NOMO-1 treated with DMSO at 0.1 percent for 48 hours (cell line): ENCODE data around the gene PON3.

Experiments used
- DNase-seq: peaks from one replicate; lab custom pipeline; 2025; ENCODE audit not compliant: unreplicated experiment; lab: John Stamatoyannopoulos, UW

Gene PON3

DNA sequence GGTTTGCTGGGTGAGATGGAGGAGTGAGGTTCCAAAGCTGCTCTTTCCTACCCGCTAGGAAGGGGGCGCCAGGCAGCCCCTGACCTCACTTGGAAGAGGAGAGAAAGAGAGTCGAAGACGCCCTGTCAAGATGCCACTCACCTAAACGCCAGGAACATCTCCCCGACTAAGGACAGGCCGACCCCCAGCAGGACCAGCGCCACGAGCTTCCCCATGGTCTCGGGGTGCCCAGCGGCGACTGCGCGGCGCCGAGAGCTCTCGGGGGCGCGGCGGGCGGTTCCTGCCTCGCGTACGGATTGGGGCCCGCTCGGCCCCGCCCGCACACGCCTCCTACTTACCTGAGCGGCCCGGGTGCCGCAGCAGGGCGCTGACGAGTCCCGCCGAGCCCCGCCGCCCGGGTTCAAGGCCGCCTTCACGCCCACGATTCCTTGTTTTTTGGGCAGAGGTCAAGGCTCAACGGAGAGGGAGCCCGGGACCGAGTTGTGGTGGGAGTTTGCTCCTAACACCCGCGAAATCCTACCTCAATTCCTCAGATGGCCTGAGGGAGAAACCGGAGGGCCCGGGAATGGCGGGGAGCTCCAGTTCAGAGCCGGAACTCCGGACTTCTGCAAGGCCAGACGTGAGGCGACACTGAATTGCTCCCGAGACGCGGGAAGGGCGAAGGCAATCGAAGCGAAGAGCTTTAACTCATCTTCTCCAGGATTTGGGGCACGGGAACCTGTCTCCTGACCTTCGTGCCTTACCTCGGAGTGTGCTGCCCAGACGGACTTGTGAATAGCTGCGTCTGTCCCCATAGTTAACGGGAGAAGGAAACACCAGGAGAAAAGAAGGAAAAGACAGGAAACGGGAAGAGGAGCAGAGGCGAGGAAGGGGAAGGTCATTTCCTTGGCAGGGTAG, at the start of gene PON3:
Gene PON3 (minus strand): TSS at position 240 of the 897 bp plus-strand sequence. CDS start 25 bp downstream, at position 215.
- DNase-seq: no peak

DNA sequence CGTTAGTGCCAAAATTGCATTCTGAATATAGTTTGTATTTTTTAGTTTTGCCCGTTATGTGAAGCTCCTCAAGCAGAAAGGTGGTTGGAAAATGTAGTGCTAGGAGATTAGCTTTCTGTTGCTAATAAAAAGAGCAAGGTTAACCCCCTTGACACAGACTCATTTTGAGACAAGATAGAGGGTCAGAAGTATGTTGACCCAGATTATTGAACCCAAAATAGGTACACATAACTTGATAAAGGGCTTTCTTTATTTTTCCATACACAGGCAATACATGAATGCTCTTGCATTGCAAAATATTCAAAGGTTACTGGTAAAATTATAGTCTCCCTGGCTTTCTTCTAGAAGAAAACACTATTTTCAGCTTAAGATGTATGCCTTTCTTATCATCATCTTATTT, 48.6 kb upstream of the PON3 start:
- no peak for DNase-seq

DNA sequence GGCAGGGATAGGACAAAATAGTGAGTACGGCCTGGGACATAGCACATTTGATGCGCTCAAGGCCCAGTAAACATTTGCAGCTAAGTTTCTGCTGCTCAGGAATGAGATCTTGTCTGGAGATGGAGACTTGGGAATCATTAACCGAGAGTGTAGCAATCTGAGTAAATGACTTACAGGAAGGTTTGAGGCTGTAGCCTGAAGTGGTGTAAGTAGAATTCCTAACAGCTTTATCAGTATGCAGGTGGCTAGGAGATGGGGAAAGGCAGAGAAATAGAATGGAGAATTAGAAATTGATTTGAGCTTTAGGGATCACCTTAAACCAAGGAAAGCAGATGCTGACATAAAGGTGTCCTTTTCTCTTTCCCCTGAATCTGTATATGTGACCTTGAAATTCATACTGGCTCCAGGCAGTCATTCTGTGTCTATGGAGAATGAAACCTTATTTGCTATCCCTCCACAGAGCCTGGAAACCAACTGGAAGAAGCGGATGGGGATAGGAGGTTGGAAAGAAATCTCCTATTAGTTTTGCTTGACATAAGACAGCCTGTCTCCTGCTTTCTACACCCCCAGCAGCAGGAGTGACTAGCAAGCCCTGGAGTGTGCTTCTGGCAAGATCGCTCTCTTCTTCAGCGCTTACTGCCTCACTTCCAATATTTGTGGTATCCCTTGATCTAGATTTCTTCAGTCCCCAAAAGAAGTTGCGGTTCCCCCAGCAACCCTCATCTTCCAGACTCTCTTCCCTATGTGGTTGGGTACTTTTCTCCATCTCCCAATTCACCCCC, 45.1 kb upstream of the PON3 start:
- no peak for DNase-seq

DNA sequence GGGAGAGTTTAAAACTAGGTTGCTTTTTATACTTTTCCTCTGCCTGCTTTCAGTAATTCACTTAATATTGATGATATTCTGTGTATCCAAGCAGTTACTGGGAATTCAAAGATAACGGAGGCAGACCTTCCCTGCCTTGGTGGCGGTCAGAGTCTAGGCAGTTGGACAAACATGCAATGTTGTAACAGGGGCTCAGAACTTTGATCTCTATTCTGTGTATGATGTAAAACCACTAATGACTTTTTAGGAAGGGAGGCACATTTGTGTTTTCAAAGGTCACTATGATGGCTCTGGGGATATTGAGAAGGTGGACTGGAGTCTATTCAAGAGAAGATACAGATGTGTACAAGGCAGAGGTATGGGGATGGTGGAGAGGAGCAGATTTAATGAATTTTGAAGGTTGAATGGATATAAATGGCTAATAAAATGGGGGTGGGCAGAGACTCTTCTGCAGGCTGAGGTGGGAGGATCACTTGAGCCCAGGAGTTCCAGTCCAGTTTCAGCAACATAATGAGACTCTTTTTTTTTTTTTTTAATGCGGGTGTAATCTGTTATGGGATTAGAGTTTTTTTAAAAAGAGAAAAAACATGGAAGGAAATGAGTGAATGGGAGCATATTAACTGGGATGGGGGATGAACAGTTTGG, 44.3 kb upstream of the PON3 start:
- no peak for DNase-seq

DNA sequence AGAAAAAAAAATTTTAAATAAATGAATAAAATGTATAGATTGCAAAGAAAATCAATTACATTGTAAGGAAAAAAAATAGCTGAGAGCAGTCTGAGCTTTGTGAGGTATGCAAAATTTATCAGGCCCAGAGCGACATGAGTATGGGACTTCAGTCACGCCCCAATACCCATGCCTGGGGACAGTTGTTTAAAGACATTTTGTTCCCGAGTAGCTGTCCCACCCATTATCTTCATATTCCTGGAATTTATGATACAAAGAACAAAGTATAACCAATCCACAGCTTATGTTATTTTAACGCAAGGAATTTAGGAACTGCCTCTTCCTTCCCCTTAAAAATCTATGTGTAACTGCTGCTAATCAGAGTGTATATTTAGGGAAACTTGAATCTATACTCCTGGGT, 40.2 kb upstream of the PON3 start:
- DNase-seq: no peak

DNA sequence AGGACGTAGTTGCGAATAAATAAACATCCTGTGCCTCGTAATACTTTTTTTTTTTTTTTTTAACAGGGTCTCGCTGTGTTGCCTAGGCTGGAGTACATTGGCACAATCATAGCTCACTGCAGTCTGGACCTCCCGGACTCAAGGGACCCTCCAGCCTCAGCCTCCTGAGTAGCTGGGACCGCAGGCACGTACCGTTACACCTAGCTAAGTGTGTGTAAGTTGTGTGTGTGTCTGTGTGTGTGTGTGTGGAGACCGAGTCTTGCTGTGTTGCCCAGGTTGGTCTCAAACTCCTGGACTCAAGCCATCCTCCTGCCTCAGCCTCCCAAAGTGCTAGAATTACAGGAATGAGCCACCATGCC, 39.2 kb upstream of the PON3 start:
- no peak for DNase-seq

DNA sequence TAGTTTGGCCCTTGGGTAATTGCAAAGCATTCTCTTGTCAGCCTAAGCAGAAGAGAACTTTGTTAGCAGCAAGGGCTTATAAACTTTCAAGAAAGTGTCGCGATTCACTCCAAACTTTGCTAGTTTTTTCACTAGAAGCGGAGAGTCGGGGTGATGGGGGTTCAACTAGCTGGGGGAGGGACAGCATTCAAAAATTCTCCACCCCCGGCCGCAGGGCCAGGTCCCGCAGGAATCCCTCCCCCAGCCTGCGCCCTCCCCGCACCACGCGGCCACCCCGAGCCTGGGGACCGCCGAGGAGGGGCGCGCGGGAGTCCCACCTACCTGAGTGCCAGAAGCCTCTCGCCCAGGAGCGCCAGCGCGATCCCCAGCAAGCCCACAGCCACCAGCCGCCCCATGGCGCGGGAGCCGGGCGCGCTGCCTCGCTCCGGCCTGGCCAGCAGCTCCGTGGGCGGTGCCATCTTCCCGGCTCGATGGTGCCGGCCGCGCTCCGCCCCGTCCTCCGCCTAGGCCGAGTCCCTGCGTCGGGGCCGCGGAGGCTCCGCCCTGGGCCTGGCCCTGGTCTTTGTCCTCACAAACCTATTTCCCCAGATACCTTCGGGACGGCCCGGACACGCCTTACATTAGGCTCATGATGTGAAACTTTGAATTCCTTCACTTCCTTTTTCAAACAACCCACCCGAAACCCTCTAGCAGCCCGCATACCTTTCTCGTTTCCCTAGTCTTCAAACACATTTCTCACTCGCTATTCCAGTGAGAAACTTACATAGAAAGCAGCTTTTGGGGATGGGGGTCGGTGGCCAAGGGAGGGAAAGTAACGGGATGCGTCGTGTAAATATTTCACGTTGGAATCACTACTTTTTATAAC, 38.6 kb upstream of the PON3 start, which contains the start of gene PON2:
Gene PON2 (minus strand): TSS at position 472 of the 865 bp plus-strand sequence. CDS start 77 bp downstream, at position 395.
- peak; percentile 99 for DNase-seq

DNA sequence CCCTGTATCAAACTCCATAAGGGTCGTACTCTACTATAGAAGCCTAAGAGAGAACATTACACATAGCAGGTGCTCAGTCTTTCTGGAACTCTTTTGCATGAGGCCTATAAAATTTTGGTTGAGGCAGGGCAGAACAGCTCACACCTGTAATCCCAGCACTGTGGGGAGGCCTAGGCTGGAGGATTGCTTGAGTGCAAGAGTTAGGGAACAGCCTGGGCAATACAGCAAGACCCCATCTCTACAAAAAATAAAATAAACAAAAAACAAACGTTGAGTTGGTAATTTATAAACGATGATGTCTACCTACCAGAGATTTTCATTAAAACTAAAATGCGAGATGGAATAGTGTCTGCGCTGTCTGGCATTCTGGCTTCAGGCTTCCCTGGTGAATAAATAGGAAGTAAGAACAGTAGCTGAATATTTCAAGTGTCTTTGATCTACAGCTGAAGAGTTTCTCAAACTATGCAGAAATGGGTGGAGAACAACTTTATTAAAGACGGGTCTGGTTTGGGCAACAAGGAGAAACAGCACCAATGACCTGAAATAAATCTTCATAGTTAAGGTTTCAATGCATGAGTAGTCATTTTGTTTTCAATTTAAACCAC, 37.9 kb upstream of the PON3 start:
- DNase-seq: peak; percentile 82

DNA sequence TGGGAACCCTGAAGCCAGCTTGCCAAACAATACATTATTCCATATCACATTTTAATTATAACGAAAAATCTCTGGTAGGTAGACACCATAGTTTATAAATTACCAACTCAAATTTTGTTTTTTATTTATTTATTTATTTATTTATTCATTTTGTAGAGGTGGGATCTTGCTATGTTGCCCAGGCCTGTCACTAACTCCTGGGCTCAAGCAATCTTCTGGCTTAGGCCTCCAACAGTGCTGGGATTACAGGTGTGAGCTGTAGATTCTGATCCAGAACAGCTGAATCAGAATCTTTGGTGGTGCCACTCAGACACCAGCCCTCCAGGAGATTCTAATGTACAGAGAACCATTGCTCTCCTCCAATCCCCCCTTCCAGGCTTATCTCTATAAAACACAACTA, 37.0 kb upstream of the PON3 start:
- DNase-seq: no peak

DNA sequence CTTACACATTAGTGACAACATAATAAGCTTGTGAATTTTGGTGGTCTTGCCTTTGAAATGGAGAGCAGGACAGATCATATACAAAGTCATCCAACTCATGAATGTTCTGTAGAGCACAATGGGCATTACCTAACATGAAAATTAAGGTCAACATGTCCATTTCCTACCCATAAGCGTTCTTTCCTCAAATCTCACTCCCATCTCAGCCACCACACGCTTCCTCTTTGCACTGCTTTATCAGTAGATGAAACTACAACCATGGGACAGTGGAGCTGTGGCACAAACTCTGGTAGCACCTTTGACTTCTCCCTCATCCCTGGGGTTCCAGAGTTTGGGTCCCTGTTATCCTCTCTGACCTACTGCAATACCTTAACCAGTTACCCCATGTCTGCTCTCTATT, 36.4 kb upstream of the PON3 start:
- DNase-seq: no peak

DNA sequence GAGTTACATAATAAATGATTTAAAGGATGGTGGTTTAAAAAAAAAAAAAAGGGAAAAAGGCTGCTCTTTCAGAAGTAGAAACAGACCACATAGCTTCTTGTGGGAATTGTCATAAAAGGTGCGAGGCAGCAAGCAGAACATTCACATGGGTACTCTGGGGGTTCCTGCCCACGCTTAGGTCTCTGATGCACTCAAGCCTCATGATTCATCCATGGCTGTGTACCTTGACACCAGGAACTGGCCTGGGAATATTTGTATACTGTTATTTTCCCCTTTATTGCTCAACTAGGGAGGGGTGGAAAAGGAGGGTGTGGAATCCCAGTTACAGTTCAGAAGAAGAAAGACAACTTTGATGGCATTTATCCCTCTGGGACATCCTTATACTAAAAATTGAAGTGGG, 34.7 kb upstream of the PON3 start:
- DNase-seq: no peak

DNA sequence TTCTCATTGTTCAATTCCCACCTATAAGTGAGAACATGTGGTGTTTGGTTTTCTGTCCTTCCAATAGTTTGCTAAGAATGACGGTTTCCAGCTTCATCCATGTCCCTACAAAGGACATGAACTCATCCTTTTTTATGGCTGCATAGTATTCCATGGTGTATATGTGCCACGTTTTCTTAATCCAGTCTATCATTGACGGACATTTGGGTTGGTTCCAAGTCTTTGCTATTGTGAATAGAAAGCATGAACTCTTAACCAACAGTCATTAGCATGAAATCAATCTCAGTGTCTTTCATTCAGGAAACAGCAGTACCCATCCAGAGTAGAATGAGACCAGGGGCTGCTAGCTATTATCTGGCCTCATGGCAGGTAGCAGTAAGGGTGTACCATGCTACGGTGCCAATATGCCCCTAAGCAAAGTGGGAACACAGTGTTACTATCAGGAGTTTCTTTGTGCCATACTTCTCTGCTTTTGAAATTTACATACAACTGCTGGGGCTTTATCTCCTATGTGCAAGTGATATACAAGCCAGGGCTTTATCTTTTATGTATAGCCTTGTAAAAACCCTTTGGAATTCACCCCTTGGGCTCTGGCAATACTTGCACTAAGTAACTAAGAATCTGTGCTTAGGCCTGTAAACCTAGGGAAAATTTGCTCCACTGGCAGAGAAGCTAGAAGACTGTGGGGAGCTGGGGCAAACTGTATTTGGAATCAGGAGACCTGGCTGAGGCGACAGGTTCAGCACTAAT, 33.2 kb upstream of the PON3 start:
- DNase-seq: no peak

DNA sequence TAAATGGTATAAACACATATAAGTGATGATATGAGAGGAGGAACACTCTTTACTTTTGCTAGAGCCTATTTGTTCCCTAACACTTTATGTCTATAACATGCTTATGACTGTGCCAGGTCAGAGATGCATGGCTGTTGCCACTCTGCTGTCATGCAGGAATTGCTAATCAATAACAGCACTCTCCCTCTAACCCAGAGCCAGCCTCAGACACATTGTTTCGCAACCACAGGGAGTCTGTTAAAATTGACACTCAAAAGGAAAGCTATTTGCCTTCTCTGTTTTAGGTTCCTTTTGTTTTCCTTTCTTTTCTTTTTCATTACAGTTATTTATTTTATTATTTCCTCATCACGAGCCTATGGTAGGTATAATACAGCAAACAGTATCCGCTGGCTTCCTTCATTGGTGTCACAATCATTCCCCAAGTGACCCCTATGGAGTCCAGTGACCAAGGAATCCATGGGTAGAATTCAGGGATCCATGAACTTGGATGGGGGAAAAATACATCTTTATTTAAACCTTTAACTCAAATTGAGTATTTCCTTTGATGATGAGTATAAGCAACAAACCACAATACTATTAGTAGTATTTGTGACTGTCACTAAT, 31.8 kb upstream of the PON3 start:
- DNase-seq: no peak

DNA sequence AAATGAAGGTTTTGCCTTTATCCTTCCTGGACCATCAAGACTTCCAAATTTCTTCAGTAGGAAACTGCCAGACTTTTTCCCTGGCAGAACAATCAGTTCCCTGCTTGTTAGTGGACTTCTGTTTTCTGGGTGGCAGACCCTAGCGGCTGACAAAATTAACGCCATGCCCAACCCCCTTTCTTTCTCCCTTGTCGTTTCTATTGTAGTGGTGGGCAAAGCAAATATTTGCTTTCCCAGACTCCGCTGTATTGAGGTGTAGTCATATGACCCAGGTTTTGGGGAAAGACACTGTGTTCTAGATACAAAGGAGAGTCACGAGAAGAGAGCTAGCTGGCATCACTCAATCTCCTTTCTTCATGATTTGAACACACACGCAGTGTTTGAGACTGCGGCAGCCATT, 31.0 kb upstream of the PON3 start:
- DNase-seq: no peak

DNA sequence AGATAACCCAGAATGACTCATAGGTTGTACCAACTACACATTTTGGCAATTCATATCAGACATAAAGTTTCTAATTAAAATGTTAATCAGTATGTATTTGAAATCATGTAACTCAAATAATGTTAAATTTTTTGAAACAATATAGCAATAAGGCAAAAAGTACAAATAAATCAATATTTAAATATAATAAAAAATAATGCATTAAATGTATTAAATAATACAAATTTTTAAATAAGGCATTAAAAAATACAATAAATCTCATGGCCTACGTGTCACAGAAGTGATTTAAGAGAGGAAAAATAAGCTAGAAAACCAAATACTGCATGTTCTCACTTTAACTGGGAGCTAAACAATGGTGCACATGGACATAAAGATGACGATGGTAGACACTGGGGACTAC, 29.5 kb upstream of the PON3 start:
- no peak for DNase-seq

DNA sequence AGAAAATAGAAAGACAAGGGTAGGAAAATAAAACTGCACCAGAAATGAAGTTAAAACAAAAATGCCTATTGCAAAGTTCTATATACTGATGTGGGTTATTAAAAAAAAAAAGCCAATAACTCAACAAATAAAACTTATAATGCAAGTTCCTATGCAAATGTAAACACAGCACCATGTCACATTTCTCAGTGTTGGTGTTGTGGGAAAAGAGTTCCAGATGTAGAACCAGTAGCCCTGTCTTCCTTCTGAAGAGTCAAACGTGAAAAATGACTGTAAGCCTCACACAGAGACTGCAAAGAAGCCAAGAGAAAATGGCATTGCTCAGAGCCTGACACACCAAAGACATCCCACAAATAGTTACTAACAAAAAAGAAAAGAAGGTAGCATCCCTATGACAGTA, 28.5 kb upstream of the PON3 start:
- DNase-seq: no peak

DNA sequence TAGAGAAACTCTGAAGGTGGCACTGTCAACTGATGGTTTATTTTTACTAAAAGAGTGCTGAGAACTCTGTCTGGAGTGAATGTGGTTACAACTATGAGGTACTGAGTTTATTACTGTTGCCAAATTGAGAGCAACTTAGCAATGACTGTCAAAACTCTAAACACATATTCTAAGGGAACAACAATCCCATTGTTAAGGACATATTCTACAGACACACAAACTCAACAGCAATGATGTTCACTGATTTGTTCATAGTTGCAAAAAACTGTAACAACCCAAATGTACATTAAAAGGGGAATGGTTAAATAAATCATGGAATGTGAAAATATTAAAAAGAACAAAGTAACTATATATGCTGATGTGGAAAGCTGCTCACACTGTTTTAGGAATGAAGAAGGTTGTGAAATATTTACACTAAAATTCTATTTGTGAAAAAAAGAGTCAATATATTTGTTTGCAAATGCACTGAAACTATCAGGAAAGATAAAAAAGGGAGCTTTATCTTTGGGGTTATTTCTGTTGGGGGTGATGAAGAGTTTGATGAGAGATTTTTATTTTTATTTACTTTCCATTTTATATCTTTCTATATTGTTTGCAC, 25.8 kb upstream of the PON3 start:
- no peak for DNase-seq

DNA sequence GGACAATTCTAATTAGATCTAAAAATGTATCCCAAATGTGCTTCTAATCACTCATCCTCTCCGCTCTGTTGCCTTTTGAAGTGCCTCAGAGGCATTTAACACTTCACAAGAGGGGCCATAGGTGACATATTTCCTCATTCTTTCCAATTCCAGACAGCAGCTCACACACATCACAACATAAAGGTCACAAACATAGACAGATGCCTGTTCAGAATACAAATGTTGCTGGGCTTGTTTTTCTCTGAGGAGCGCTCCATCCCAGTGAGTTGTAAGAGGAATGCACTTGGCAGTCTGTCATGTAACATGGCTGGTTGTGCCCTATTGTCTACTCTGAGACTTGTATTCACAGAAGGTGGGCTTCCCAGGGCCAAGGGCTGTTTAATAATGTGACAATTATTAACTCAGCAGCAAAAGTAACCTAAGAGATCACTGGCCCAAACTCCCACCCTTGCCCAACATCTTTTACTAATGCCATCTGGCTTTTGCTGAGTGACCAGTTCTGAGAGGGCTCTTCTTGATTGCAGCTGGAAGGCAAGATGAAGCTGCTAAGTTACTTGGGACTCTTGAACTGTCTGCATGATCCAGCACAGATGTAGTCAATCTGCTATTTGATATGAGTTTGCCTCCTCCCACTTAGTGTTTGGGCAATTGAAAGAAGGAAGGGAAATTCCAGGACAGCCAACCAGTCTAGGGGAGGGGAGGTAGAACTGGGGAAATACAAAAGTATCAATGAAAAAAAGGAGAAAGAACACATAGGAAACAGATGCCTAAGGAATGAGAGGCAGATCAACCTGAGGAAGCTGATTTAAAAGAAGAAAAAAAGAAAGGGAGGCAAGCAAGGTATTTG, 25.0 kb upstream of the PON3 start:
- no peak for DNase-seq
